Common myeloid progenitor, CD34-positive (primary cell): ENCODE data around the gene HECTD1.

Experiments used
- CTCF ChIA-PET: fragments of 350-600 bp; sonication (Branson Sonifier 250); formaldehyde crosslinking; loops from one replicate; lab custom pipeline; 2021; ENCODE audit warnings: antibody characterized with exemption; lab: Charles Lee
- POLR2A ChIA-PET: fragments of 350-600 bp; sonication (Branson Sonifier 250); formaldehyde crosslinking; loops from one replicate; lab custom pipeline; 2021; ENCODE audit warnings: antibody characterized with exemption; lab: Charles Lee
- DNase-seq, 3 donors: peaks; one replicate each; pipeline versions ENCODE4 v3.0.0 to v3.0.0-alpha.2; 2013
- H3K27ac ChIP-seq, 2 experiments: 1 replicate in 1 of 2; 2 replicates in 1 of 2; pipeline ENCODE4 v1.7.0; 2013; ENCODE audit warnings: inconsistent platforms in 2 of 2, low read length in 2 of 2, mild to moderate bottlenecking in 2 of 2, low read depth in 1 of 2, moderate library complexity in 1 of 2; ENCODE audit not compliant: severe bottlenecking in 2 of 2, insufficient read depth in 1 of 2, poor library complexity in 1 of 2
- H3K27me3 ChIP-seq, 5 experiments: replicated peaks in 2 of 5; 1 replicate in 3 of 5; 2 replicates in 2 of 5; pipeline versions ENCODE4 v1.6.1 to v1.7.0; 2013; ENCODE audit warnings: low read length in 4 of 5, mild to moderate bottlenecking in 2 of 5, moderate library complexity in 2 of 5, inconsistent platforms in 1 of 5; ENCODE audit not compliant: insufficient read depth in 5 of 5, control insufficient read depth in 4 of 5
- H3K36me3 ChIP-seq, 4 experiments: 1 replicate in 2 of 4; 2 replicates in 2 of 4; pipeline versions ENCODE4 v1.6.1 to v1.7.0; 2013; ENCODE audit warnings: low read length in 3 of 4, control low read depth in 1 of 4, mild to moderate bottlenecking in 1 of 4; ENCODE audit not compliant: control insufficient read depth in 4 of 4, insufficient read depth in 4 of 4
- H3K4me1 ChIP-seq, 4 experiments: 1 replicate in 3 of 4; 2 replicates in 1 of 4; pipeline versions ENCODE4 v1.6.1 to v1.7.1; 2013; ENCODE audit warnings: low read length in 3 of 4, mild to moderate bottlenecking in 3 of 4, control low read depth in 1 of 4, inconsistent platforms in 1 of 4, moderate library complexity in 1 of 4; ENCODE audit not compliant: control insufficient read depth in 4 of 4, insufficient read depth in 4 of 4; ENCODE audit errors: control extremely low read depth in 1 of 4
- H3K4me3 ChIP-seq, 7 experiments: 1 replicate in 4 of 7; 2 replicates in 3 of 7; pipeline versions ENCODE4 v1.5.1 to v1.7.0; 2013; ENCODE audit warnings: mild to moderate bottlenecking in 7 of 7, low read length in 6 of 7, moderate library complexity in 6 of 7, inconsistent platforms in 2 of 7, low read depth in 2 of 7, control low read depth in 1 of 7; ENCODE audit not compliant: insufficient read depth in 4 of 7, control insufficient read depth in 1 of 7; ENCODE audit errors: extremely low read depth in 1 of 7
- H3K9me3 ChIP-seq, 5 experiments: 1 replicate in 4 of 5; 2 replicates in 1 of 5; pipeline versions ENCODE4 v1.6.1 to v1.7.1; 2013; ENCODE audit warnings: low read length in 4 of 5, mild to moderate bottlenecking in 2 of 5, inconsistent platforms in 1 of 5, low read depth in 1 of 5, moderate library complexity in 1 of 5; ENCODE audit not compliant: control insufficient read depth in 4 of 5, insufficient read depth in 2 of 5; ENCODE audit errors: control extremely low read depth in 1 of 5
- WGBS: methylation state at CpG from one replicate; pipeline ENCODE4 v1.1.5; 2013; ENCODE audit not compliant: insufficient coverage; 5-methylcytosine and 5-hydroxymethylcytosine counted together

The HECTD1 gene

DNA sequence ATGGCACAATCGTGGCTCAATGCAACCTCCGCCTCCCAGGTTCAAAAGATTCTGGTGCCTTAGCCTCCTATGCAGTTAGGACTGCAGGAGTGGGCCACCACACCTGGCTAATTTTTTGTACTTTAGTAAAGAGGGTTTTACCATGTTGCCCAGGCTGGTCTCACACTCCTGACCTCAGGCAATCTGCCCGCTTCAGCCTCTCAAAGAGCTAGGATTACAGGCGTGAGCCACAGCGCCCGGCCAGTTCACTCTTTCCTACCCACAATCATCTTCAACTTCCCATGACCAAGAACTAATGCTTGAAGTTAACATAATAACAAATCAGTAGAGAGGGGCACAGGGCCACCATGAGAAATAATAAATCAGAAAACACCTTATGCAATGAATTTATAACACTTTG, 82.4 kb downstream of the HECTD1 start:
- H3K4me3 ChIP-seq, result no peak overlapping the region
- no peak for DNase-seq
- ChIA-PET CTCF (no interaction called here), POLR2A (no interaction called here)
- H3K36me3 ChIP-seq, result peaks cover 12 to 76% (median 60%) of the 10 kb centered on the region in 4 experiments
- H3K27ac ChIP-seq, result no peak overlapping the region
- H3K4me1 ChIP-seq, result peaks cover 0 to 10% (median 2%) of the 10 kb centered on the region in 4 experiments
- WGBS, result 100% methylated on average over 2 of the region's 6 CpGs
- no peaks in the 10 kb centered on the region for H3K9me3 ChIP-seq
- no peaks in the 10 kb centered on the region for H3K27me3 ChIP-seq

DNA sequence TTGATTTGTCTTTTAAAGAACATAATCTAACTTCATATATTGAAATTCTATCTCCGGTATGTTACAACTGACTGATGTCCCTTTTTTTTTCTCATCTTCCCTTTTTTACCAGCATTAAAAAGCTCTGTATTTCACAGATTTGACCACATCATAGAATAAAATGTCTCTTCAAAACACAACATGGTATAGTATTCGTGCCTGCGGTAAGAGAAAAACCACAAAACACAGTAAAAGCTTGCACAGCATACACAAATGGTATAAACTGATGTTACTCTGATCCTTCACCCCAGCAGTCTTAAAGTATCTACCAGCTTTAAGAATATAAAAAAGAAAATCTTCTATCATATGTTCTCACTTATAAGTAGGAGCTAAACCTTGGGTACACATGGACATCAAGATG, 83.4 kb downstream of the HECTD1 start:
- H3K4me3 ChIP-seq, result no peak overlapping the region
- no peak overlapping the region for H3K27ac ChIP-seq
- H3K4me1 ChIP-seq, result peaks cover 0 to 10% (median 2%) of the 10 kb centered on the region in 4 experiments
- CTCF ChIA-PET, result no interaction called here
- WGBS, result 100% methylated on average over 3 of the region's 3 CpGs
- no peaks in the 10 kb centered on the region for H3K9me3 ChIP-seq
- no peaks in the 10 kb centered on the region for H3K27me3 ChIP-seq
- POLR2A ChIA-PET, result no interaction called here
- H3K36me3 ChIP-seq, result peaks cover 14 to 78% (median 59%) of the 10 kb centered on the region in 4 experiments
- no peak for DNase-seq

DNA sequence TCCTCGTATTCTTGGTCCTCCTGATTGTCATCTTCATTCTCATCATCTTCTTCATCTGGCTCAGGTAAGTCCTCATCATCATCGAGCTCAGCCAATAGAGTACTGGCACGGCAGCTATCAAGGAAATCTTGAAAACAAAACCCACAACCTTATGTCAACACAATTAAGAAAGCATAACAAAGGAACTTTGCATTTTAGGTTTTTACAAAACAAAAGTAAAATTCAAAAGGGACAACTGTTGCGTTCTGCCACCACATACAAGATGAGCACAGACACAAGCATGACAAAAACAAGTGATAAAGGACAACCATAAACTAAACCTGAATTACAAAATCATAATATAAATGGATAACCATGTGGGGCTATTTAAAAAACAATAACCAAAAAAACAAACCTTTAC, 84.7 kb downstream of the HECTD1 start:
- DNase-seq, result no peak
- 100% methylated on average over 2 of the region's 4 CpGs for WGBS
- ChIA-PET CTCF (no interaction called here), POLR2A (no interaction called here)
- no peak overlapping the region for H3K4me3 ChIP-seq
- H3K27ac ChIP-seq, result peak overlapping the region in 1 of 2 experiments; percentile 11
- H3K9me3 ChIP-seq, result no peaks in the 10 kb centered on the region
- no peaks in the 10 kb centered on the region for H3K27me3 ChIP-seq
- H3K36me3 ChIP-seq, result peaks cover 18 to 76% (median 53%) of the 10 kb centered on the region in 4 experiments
- peaks cover 0 to 3% (median 0%) of the 10 kb centered on the region in 4 experiments for H3K4me1 ChIP-seq

DNA sequence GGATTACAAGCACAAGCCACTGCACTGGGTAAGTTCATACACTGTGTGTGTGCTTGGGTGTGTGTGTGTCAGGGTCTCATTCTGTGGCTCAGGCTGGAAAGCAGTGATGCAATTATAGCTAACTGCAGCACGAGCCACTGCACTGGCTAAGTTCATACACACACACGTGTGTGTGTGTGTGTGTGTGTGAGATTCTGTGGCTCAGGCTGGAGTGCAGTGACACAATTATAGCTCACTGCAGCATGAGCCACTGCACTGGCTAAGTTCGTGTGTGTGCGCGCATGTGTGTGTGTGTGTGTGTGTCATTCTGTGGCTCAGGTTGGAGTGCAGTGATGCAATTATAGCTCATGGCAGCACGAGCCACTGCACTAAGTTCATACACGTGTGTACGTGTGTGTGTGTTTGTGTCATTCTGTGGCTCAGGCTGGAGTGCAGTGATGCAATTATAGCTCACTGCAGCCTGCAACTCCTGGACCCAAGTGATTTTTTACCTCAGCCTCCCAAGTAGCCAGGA, 85.4 kb downstream of the HECTD1 start:
- no peaks in the 10 kb centered on the region for H3K9me3 ChIP-seq
- POLR2A ChIA-PET, result no interaction called here
- no peaks in the 10 kb centered on the region for H3K27me3 ChIP-seq
- no peak overlapping the region for H3K4me3 ChIP-seq
- no peak overlapping the region for H3K27ac ChIP-seq
- WGBS, result 93% methylated on average over 3 of the region's 8 CpGs
- peak; percentile 3 to 23 (median 19) for DNase-seq
- H3K36me3 ChIP-seq, result peaks cover 19 to 77% (median 55%) of the 10 kb centered on the region in 4 experiments
- no peaks in the 10 kb centered on the region for H3K4me1 ChIP-seq
- CTCF ChIA-PET, result interaction anchor here (0.7 kb wide), 1 partner anchor 42 kb away, joined by 3 read pairs; no protein-coding TSS in a partner anchor

DNA sequence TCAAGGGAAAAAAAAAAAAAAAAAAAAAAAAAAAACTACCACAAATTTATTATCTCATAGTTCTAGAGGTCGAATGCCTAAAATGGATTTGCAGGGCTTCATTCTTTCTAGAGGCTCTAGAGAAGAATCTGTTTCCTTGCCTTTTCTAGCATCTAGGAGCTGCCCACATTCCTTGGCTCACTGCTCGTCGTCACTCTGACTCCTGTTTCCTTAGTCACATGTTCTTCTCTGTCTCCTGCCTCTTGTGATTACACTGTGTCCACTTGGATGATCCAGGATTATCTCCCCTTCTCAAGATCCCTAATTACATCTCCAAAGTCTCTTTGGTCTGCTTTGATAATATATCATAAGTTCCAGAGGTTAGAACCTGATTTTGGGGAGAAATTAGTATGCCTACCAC, 88.7 kb downstream of the HECTD1 start:
- Histone ChIP-seq H3K9me3 (no peaks in the 10 kb centered on the region), H3K4me1 (no peaks in the 10 kb centered on the region), H3K36me3 (peaks cover 25 to 91% (median 62%) of the 10 kb centered on the region in 4 experiments), H3K27ac (no peak overlapping the region), H3K4me3 (no peak overlapping the region), H3K27me3 (no peaks in the 10 kb centered on the region)
- DNase-seq, result no peak
- POLR2A ChIA-PET, result no interaction called here
- CTCF ChIA-PET, result interaction anchor here (1.1 kb wide), 1 partner anchor 58 kb away, joined by 3 read pairs; no protein-coding TSS in a partner anchor
- WGBS, result 100% methylated on average over 3 of the region's 3 CpGs

DNA sequence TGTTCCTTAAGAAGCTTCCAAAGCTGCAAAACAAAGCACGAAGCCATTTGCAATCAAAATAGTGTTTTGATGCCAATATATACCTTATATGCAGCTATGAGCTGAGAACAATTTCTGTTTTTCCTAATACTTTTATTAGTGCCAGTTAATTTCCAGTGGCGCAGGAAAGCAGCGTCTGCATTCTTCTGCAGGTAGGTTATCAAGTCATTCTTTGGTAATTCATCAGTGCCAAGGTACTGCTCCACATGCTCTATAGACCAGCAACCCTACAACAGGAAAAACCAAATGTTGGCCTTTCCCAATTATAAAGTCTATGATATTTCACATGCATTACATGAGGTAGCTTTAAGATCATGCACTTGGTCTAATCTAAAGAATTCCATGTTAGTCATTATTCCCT, 93.8 kb downstream of the HECTD1 start:
- Histone ChIP-seq H3K27me3 (no peaks in the 10 kb centered on the region), H3K36me3 (peaks cover 27 to 92% (median 55%) of the 10 kb centered on the region in 4 experiments), H3K27ac (no peak overlapping the region), H3K4me3 (no peak overlapping the region), H3K9me3 (no peaks in the 10 kb centered on the region), H3K4me1 (no peaks in the 10 kb centered on the region)
- WGBS, result 94% methylated on average over 2 of the region's 3 CpGs
- DNase-seq, result no peak
- POLR2A ChIA-PET, result no interaction called here
- CTCF ChIA-PET, result interaction anchor here (1.4 kb wide), 1 partner anchor 126 kb away, joined by 3 read pairs; no protein-coding TSS in a partner anchor

DNA sequence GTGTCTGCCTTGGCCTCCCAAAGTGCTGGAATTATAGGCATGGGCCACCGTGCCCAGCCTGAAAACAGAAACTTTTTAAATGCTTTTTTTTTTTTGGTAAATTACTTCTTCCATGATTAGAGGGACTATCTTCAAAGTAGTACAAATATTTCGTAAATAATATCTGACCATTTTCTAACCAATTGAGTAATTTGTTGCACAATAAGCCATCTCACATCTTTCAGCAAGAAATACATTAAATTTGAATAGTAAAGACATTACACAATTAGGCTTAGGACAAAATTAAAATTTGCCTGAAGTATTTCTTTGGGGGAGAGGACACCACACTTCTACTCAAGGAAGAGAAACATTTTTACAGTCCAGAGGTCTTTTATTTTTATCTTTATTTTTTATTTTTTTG, 96.7 kb downstream of the HECTD1 start:
- peaks cover 29 to 92% (median 56%) of the 10 kb centered on the region in 4 experiments for H3K36me3 ChIP-seq
- no peaks in the 10 kb centered on the region for H3K4me1 ChIP-seq
- no peak for DNase-seq
- CTCF ChIA-PET, result interaction anchor here (0.6 kb wide), 1 partner anchor 327 kb away, joined by 3 read pairs; no protein-coding TSS in a partner anchor
- no peaks in the 10 kb centered on the region for H3K27me3 ChIP-seq
- no CpG with 5 or more reads among the region's 2 CpGs for WGBS
- POLR2A ChIA-PET, result no interaction called here
- no peak overlapping the region for H3K27ac ChIP-seq
- no peaks in the 10 kb centered on the region for H3K9me3 ChIP-seq
- H3K4me3 ChIP-seq, result no peak overlapping the region
